HuH-7 (cell line): Measurements from ENCODE around the gene PCSK5.
"Not testable (repeated sequence)": the region's sequence is repeated elsewhere in the genome, so short reads cannot be mapped to it uniquely, and the experiment has no call there.

Source experiments
- DNase-seq: peaks from one replicate; pipeline ENCODE4 v3.0.0; 2011; ENCODE audit warnings: low spot score

Gene PCSK5

GRCh38 chr9:76359766-76360165, 469.3 kb downstream of the PCSK5 start:
- DNase-seq, result no peak

GRCh38 chr9:76362332-76363031, 472.0 kb downstream of the PCSK5 start:
- DNase-seq, result not testable (repeated sequence)

GRCh38 chr9:76363032-76363395, 472.5 kb downstream of the PCSK5 start:
- DNase-seq, result no peak

- no peak for DNase-seq
These were observed 474.6 kb downstream of the PCSK5 start for GRCh38 chr9:76365028-76365427.

GRCh38 chr9:76366275-76366674, 475.8 kb downstream of the PCSK5 start:
- DNase-seq, result no peak

- no peak for DNase-seq
These were observed 479.1 kb downstream of the PCSK5 start for GRCh38 chr9:76369583-76369982.

- no peak for DNase-seq
These were observed 480.0 kb downstream of the PCSK5 start for GRCh38 chr9:76370396-76371023.

- no peak for DNase-seq
These were observed 481.4 kb downstream of the PCSK5 start for GRCh38 chr9:76371901-76372300.

- DNase-seq, result no peak
These were observed 481.9 kb downstream of the PCSK5 start for GRCh38 chr9:76372336-76372735.

- peak; percentile 69 for DNase-seq
These were observed 482.8 kb downstream of the PCSK5 start for GRCh38 chr9:76373173-76373783.

GRCh38 chr9:76373784-76374474, 483.5 kb downstream of the PCSK5 start:
- no peak for DNase-seq

GRCh38 chr9:76374783-76375559, 484.5 kb downstream of the PCSK5 start:
- peak; percentile 76 for DNase-seq

- DNase-seq, result no peak
These were observed 487.3 kb downstream of the PCSK5 start for GRCh38 chr9:76377791-76378190.

GRCh38 chr9:76378367-76379073, 488.0 kb downstream of the PCSK5 start:
- DNase-seq, result no peak

GRCh38 chr9:76379494-76379893, 489.0 kb downstream of the PCSK5 start:
- no peak for DNase-seq

GRCh38 chr9:76390656-76391055, 500.2 kb downstream of the PCSK5 start:
- no peak for DNase-seq

GRCh38 chr9:76394195-76394959, 503.9 kb downstream of the PCSK5 start, which contains the start of gene RFK:
TSS of gene RFK (minus strand) at chr9:76394426. CDS start at chr9:76394171, 255 bp downstream.
- peak; percentile 81 for DNase-seq

GRCh38 chr9:76394960-76395252, 504.4 kb downstream of the PCSK5 start:
- peak; percentile 69 for DNase-seq

GRCh38 chr9:76395381-76395780, 504.9 kb downstream of the PCSK5 start:
- DNase-seq, result no peak

GRCh38 chr9:76396144-76396543, 505.7 kb downstream of the PCSK5 start:
- no peak for DNase-seq

- no peak for DNase-seq
These were observed 506.1 kb downstream of the PCSK5 start for GRCh38 chr9:76396597-76396996.
